HG03457 (cell line): ENCODE results near the gene BEST2.

Source experiments
- ATAC-seq: cut with Tn5 transposase; IDR thresholded peaks from one replicate; pipeline ENCODE4 v1.9.1; 2021; ENCODE audit warnings: moderate number of reproducible peaks; ENCODE audit not compliant: unreplicated experiment

BEST2 gene

DNA sequence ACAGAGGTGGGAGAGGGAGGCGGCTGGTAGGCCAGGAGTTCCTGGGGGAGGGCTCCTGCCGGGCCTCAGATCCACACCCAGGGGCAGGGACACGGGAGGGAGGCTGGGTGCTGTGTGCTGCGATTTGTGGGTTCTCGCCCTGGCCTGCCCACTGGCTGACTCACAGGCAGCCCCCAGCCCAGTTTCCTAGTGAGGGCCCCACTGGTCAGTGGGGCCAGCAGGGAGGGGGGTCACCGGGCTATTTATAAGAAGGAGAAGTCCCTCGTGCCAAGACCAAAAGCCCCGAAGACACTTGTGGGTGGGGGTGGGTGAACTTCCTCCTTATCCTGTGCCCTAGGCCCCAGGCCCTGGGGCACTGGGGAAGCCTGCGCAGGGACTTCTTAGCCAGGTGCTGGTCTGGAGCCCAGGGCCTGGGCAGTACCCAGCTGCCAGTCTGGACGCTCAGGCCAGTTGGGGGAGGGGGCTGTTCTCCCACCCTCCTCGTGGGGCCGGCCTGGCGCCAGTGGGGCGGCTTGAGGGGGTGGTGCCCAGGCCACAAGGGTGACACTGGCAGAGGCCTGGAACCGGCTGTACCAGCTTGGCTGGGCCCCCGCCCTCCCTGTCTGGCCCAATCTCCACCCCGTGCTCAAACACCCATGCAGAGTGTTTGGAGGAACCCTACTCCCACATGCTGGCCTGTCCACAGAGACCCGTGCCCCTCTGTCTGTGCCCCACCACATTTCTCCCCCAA lies 34.7 kb downstream of the BEST2 start:
- ATAC-seq, result no peak

DNA sequence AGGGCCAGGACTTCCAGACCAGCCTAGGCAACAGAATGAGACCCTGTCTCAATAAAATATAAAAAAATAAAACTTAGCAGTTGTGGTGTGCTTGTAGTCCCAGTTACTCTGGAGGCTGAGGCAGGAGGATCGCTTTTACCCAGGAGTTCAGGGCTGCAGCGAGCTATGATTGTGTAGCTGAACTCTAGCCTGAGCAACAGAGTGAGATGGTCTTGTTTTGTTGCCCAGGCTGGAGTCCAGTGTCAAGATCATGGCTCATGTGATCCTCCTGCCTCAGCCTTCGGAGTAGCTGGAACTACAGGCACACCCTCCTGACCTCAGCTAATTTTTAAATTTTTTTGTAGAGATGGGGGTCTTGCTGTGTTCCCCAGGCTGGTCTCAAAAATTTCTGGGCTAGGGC lies 35.4 kb downstream of the BEST2 start:
- ATAC-seq, result no peak

DNA sequence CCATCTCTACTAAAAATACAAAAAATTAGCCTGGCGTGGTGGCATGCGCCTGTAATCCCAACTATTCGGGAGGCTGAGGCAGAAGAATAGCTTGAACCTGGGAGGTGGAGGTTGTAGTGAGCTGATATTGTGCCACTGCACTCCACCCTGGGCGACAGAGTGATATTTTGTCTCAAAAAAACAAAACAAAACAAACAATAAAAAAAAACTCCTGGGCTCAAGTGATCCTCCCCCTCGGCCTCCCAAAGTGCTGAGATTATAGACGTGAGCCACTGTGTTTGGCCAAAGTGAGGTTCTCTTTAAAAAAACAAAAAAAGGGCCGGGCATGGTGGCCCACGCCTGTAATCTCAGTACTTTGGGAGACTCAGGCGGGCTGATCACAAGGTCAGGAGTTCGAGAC lies 35.9 kb downstream of the BEST2 start:
- ATAC-seq, result no peak

DNA sequence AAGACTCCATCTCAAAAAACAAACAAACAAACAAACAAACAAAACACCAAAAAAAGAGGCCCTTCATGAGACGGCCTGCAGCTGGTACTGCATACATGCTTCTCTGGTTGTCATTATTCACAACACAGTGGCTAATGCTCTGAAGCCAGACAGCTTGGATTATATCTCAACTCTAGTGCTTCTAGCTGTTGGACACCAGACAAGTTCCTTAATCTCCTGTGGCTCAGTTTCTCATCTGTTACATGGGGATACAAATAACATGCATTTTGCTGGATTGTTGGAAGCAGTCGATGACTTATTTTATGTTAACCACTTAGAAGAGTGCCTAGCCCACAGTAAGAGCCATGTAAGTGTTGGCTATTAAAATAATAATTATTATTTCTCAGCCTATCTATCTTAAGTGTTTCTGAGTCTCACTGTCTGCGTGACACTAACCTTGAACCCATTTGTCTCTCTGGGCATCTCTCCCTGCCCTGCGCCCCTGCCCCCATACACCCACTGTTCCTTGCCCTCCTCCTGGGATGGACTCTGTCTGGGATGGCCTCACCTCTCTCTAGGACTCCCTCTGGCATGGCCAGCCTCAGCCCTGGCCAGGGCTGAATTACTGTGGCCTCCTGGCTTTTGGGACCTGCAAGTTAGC lies 36.6 kb downstream of the BEST2 start:
- ATAC-seq, result no peak

DNA sequence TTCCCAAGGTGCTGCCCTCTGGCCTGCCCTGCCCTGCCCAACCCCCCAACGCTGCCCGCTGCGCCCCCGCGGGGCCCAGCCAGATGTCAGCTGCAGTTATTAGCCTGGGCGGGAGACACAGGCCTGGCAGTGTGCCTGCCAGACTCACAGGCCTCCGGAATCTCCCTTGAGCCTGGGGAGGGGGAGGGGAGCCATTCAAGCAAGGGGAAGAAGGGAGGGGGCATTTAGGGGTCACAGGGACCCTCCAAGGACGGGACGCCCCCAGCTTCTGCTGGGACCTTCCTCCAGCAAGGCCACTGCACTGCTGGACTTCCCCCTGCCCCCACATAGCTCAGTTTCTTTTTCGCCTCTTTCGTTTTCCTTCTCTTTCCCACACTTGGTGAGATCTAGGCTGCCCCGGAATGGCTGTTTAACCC lies 37.1 kb downstream of the BEST2 start:
- no peak for ATAC-seq

DNA sequence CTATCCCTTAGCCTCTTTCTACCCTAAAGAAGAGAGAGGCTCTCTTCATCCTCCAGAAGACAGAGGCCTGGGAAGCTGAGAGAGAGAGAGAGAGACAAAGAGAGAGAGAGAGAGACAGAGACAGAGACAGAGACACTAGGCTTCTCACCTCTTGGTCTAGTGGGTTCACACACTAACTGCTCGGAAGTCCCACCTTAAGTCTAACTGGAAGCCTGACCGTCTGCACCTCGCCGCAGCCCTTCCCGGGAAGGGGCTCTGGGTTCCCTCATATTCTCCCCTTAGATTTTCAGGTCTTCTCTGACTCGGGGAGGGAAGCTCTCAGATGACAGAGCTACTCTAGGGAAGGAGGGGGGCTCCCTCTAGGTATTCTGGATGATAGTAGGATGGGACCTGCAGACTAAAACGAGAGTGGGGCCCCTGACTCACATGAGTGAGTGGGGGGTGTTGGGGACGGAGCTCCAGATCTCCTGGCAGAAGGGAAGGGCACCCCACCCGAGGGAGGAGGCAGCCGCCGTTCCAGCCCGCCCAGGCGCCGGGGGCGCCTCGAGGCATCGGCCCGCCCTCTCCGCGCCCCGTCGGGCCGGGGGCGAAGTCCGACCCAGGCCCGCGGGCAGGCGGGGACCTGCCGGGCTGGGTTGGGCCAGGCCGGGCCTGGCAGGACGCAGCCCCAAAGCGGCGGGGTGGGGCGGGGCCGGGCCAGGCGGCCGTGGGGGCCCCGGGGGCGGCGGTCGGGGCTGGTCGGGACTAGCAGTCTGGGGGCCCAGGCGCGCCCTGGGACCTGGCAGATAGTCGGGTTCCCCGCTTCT lies 37.7 kb downstream of the BEST2 start:
- ATAC-seq, result no peak

DNA sequence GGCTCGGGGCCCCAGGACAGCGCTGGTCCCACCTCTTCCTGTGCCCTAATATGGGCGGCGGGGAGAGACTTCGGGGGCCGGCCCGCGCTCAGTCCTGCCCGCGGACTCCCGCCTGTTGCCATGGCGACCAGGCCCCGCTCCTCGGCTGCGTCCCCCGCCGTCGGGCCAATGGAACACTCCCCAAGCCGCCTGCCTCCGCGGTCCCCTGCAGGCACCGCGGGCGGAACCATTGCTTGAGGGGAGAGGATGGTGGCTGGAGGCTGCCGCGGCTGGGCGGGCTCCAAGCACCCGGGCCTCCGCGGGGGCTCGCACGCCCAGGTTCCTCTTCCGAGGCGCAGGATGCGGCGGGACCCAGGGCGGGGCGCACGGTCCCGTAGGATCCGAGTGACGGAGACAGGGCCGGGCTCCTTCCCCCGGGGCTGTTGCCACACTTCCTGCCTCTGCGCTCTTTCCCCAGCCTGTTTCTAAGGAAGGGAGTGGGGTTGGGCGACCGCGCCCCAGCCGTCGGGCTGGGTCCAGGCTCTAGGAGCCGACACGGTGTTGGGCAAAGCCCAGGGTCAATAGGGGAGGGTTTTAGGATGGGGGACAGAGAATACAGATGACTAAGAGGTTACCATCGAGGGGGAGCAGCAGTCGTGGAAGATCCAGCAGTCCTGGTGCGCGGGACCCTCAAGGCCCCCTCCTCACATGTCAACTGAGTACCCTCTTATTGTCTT lies 38.5 kb downstream of the BEST2 start:
- peak; percentile 27 for ATAC-seq

DNA sequence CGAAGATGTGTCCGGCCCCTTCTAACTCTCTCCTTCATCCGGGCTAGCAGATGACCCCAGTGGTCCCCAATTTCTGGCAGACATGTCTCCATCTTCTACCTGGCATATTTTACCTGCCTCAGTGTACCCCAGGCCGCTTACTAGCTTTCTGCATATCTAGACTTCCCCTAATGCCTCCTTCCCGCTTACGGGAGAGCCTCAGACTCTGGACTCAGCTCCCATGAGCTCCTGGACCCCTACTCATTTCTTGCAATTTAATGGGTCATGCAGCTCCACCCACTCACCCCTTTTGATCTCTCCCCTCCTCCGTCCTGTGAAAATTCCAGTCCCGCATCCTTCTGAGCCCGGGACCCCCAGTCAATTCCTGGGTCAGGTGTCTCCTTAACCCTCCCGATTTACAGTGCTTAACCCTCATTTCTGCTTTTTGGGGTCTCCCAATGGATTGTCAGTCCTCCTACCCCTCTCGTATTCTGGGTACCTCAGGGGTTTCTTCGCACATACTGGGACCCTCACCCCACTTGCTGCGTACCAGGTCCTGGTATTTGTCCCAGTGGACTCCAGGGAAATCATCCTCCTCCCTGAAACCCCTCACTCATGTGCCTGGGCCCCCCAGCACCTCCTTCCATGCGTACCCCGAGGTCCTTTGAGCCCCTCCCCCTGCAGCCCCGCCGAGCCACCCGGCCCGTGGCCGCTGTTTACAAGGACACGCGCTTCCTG lies 39.2 kb downstream of the BEST2 start:
- ATAC-seq, result no peak

DNA sequence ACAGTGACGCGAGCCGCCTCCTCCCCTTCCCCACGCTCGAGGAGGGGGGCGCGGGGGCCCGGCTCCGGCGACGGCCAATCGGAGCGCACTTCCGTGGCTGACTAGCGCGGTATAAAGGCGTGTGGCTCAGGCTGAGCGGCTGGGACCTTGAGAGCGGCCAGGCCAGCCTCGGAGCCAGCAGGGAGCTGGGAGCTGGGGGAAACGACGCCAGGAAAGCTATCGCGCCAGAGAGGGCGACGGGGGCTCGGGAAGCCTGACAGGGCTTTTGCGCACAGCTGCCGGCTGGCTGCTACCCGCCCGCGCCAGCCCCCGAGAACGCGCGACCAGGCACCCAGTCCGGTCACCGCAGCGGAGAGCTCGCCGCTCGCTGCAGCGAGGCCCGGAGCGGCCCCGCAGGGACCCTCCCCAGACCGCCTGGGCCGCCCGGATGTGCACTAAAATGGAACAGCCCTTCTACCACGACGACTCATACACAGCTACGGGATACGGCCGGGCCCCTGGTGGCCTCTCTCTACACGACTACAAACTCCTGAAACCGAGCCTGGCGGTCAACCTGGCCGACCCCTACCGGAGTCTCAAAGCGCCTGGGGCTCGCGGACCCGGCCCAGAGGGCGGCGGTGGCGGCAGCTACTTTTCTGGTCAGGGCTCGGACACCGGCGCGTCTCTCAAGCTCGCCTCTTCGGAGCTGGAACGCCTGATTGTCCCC lies 39.9 kb downstream of the BEST2 start, which contains the start of gene JUNB:
Gene JUNB (plus strand): TSS at position 142 of the 706 bp plus-strand sequence. CDS start 286 bp downstream, at position 428.
- peak; percentile 22 for ATAC-seq

DNA sequence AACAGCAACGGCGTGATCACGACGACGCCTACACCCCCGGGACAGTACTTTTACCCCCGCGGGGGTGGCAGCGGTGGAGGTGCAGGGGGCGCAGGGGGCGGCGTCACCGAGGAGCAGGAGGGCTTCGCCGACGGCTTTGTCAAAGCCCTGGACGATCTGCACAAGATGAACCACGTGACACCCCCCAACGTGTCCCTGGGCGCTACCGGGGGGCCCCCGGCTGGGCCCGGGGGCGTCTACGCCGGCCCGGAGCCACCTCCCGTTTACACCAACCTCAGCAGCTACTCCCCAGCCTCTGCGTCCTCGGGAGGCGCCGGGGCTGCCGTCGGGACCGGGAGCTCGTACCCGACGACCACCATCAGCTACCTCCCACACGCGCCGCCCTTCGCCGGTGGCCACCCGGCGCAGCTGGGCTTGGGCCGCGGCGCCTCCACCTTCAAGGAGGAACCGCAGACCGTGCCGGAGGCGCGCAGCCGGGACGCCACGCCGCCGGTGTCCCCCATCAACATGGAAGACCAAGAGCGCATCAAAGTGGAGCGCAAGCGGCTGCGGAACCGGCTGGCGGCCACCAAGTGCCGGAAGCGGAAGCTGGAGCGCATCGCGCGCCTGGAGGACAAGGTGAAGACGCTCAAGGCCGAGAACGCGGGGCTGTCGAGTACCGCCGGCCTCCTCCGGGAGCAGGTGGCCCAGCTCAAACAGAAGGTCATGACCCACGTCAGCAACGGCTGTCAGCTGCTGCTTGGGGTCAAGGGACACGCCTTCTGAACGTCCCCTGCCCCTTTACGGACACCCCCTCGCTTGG lies 40.7 kb downstream of the BEST2 start:
- no peak for ATAC-seq

DNA sequence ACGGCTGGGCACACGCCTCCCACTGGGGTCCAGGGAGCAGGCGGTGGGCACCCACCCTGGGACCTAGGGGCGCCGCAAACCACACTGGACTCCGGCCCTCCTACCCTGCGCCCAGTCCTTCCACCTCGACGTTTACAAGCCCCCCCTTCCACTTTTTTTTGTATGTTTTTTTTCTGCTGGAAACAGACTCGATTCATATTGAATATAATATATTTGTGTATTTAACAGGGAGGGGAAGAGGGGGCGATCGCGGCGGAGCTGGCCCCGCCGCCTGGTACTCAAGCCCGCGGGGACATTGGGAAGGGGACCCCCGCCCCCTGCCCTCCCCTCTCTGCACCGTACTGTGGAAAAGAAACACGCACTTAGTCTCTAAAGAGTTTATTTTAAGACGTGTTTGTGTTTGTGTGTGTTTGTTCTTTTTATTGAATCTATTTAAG lies 41.3 kb downstream of the BEST2 start:
- no peak for ATAC-seq

DNA sequence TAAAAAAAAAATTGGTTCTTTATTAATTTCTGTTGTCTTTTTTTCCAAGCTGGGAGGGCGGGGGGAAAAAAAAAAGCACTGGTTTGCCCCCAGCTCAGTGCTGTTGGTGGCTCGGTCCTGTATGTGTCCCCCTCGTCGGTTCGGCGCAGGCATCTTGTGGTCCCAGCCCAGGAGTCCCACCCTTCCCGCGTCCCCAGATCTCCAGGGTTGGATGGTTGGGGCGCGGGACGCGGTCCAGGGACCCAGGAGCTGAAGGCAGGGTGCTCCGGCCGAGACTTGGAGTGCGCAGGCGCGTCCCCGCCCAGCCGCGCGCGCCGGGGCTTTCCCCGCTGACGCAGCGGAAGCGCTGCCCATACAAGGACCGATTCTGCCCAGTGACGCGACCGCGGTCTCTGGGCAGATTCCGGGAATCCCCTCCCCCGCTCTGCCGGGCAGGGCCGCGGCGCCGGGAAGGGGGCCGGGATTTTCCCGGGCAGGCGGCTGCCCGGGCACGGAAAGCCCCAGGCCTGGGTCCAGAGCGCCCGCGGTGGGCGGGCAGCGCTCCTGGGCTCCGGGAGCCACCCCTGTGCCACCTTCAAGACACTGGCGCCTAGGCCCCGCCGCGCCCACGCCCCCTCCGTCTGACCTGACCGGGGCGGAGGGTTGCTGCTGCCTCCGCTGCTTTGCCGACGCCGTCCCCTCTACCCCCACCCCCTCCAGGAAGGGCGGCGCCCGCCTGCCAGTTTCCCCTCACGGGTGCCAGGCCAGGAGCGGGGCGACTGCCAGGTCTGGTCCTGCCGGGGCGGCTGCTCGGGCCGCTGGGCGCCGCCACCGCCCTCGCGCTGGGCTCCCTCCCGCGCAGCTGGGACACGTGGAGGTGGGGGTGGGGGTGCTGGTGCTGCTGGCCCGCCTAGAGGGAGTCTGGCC lies 42.0 kb downstream of the BEST2 start:
- peak; percentile 24 for ATAC-seq

DNA sequence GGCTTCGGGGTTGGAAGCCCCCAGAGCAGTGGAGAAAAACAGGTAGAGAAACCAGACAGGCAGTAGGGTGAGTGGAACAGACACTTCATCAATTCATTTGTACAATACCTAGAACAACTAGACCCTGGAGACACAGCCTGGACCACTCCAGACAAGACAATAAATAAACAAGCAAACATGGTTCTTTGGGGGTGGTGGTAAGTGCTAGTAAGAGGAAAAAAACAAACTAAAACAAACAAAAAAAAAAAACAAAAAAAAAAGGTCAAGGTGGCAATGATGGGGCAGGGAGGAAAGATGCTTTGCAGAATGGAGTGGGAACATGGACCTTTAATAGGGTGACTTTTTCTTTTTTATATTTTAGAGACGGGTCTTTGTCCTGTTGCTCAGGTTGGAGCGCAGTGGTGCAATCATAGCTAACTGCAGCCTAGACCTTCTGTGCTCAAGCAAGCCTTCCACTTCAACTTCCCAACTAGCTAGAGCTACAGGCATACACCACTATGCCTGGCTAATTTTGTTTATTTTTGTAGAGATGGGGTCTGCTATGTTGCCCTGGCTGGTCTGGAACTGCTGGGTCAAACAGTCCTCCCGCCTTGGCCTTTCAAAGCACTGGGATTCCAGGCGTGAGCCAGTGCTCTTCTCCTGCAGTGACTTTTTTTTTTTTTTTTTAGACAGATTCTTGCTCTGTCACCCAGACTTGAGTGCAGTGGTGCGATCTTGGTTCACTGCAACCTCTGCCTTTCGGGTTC lies 42.8 kb downstream of the BEST2 start:
- no peak for ATAC-seq

DNA sequence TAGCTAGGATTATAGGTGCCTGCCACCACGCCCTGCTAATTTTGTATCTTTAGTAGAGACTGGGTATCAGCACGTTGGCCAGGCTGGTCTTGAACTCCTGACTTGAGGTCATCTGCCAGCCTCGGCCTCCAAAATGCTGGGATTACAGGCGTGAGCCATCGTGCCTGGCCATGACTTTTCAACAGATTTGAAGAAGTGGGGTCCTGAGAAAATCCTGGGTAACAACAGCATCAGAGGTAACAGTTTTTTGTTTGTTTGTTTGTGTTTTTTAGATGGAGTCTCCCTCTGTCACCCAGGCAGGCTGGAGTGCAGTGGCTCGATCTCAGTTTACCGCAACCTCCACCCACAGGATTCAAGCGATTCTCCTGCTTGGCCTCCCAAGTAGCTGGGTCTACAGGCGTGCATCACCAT lies 43.4 kb downstream of the BEST2 start:
- no peak for ATAC-seq

DNA sequence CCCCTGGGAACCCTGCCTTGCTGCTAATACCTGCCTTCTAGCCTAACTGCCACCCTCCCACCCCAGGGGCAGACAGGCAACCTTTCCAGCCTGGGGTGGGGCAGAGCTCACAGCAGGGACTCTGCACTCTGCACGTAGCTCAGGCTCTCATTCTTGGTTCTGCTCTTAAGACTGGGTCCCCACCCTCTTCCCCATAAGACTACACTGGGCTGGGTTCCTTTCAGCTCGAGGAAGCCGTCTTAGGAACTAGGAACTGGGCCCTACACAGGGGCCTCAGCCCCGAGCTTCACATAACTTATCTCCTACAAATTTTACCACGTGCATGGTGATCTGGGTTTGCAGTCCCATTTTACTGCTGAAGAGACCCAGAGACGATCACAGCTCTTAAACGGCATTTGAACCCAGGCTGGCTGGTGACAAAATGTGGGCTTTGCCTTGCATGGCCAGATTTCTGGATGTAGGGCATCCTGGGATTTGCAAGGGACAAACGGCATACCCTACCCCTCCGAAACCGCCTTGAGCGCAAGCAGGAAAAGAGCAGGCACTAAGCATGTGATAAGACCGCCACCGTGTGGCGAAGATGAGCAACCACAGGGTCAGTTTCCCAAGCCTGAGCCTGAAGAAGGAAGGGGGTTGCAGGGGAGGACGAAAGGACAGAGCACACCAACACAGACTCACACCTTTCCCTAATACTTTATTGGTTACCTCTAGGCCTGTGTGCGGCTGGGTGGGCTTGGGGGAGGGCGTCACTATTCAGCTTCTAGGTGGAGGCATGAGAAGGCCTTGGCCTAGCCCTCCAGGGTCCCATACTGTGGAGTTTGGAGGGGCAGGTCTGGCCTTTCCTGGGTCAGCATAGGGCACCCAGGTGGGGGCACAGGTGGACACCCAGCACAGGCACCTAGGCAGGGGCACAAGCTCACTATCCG lies 44.8 kb downstream of the BEST2 start:
- ATAC-seq, result no peak

DNA sequence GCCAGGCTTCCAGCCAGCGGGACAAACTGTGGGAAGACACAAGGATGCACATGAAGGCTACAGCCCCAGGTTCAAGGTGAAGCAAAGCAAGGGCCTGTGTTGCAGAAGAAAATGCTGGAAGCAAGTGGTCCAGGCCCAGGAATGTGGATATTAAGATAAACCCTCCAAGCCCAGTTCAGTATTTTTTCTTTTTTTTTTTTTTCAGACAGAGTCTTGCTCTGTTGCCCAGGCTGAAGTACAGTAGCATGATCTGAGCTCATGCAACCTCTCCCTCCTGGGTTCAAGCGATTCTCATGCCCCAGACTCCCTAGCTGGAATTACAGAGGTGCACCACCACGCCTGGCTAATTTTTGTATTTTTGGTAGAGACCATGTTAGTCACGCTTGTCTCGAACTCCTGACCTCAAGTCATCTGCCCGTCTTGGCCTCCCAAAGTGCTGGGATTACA lies 45.6 kb downstream of the BEST2 start:
- ATAC-seq, result no peak
